SK-N-SH (cell line): ENCODE measurements around the gene TMEM127. TPM values are rescaled to one million over a fixed set of nuclear protein-coding genes. Genes with fewer than 3 reads are reported as not detected.

ENCODE experiments used
- CTCF ChIA-PET: fragments of 300-600, 350-600 bp; formaldehyde crosslinking; extraction: SDS; loops from one replicate; lab custom pipeline; 2021; lab: Yijun Ruan, JAX
- POLR2A ChIA-PET: fragments of 350-600 bp; sonication (Branson Sonifier 250); formaldehyde crosslinking; extraction: SDS; loops from one replicate; lab custom pipeline; 2020; ENCODE audit warnings: antibody characterized with exemption, inconsistent platforms; lab: Yijun Ruan, JAX
- DNase-seq: peaks from one replicate; pipeline ENCODE4 v3.0.0; 2012
- H2AFZ ChIP-seq: fragments of 200-600 bp; sonication (generic); 2 replicates; pipeline ENCODE4 v1.8.1; 2016; ENCODE audit warnings: antibody characterized with exemption, mild to moderate bottlenecking, low read depth
- H3F3A ChIP-seq: fragments of 200-600 bp; sonication (generic); replicated peaks from 2 replicates; pipeline ENCODE3; 2016; ENCODE audit warnings: antibody characterized with exemption, mild to moderate bottlenecking; ENCODE audit not compliant: insufficient read depth
- H3K27ac ChIP-seq, 2 experiments: fragments of 200-500 bp in 1 of 2; fragments of 200-600 bp in 1 of 2; sonication (Bioruptor generic) in 1 of 2; sonication (generic), shearing (Covaris generic) in 1 of 2; 2 replicates each; pipeline versions ENCODE4 v1.5.1 to v1.6.1; 2014 to 2016; ENCODE audit warnings: low read depth in 2 of 2, inconsistent platforms in 1 of 2, low read length in 1 of 2, mild to moderate bottlenecking in 1 of 2, mixed read lengths in 1 of 2
- H3K27me3 ChIP-seq: fragments of 200-600 bp; sonication (generic), shearing (Covaris generic); 2 replicates; pipeline ENCODE4 v1.6.1; 2016; ENCODE audit warnings: mixed run types; ENCODE audit not compliant: insufficient read depth
- H3K36me3 ChIP-seq, 2 experiments: fragments of 200-500 bp in 1 of 2; fragments of 200-600 bp in 1 of 2; sonication (Bioruptor generic) in 1 of 2; sonication (generic) in 1 of 2; replicated peaks in 1 of 2; 2 replicates each; pipeline versions ENCODE3 to v1.5.1; 2014 to 2016; ENCODE audit warnings: low read length in 1 of 2, mild to moderate bottlenecking in 1 of 2; ENCODE audit not compliant: insufficient read depth in 2 of 2, control insufficient read depth in 1 of 2
- H3K4me1 ChIP-seq, 2 experiments: fragments of 200-500 bp in 1 of 2; fragments of 200-600 bp in 1 of 2; sonication (Bioruptor generic) in 1 of 2; sonication (generic), shearing (Covaris generic) in 1 of 2; 2 replicates each; pipeline versions ENCODE4 v1.5.1 to v1.6.1; 2014 to 2016; ENCODE audit warnings: low read depth in 1 of 2, low read length in 1 of 2, mixed run types in 1 of 2; ENCODE audit not compliant: insufficient read depth in 2 of 2, control insufficient read depth in 1 of 2
- H3K4me2 ChIP-seq: fragments of 200-600 bp; sonication (generic), shearing (Covaris generic); 2 replicates; pipeline ENCODE4 v1.6.1; 2017; ENCODE audit warnings: mixed run types
- H3K4me3 ChIP-seq, 2 experiments: fragments of 200-500 bp in 1 of 2; fragments of 200-600 bp in 1 of 2; sonication (Bioruptor generic) in 1 of 2; sonication (generic), shearing (Covaris generic) in 1 of 2; 2 replicates each; pipeline versions ENCODE4 v1.5.1 to v1.8.1; 2014 to 2016; ENCODE audit warnings: low read depth in 2 of 2, inconsistent platforms in 1 of 2, low read length in 1 of 2, mild to moderate bottlenecking in 1 of 2, mixed read lengths in 1 of 2, moderate library complexity in 1 of 2
- H3K79me2 ChIP-seq: fragments of 200-600 bp; sonication (generic); 2 replicates; pipeline ENCODE4 v1.8.1; 2017; ENCODE audit warnings: mild to moderate bottlenecking; ENCODE audit not compliant: insufficient read depth
- H3K9ac ChIP-seq: fragments of 200-600 bp; sonication (generic); 2 replicates; pipeline ENCODE4 v1.6.1; 2017; ENCODE audit warnings: mixed run types
- H3K9me2 ChIP-seq: fragments of 200-600 bp; sonication (generic); 2 replicates; pipeline ENCODE4 v1.6.1; 2017; ENCODE audit warnings: mixed run types
- H3K9me3 ChIP-seq: fragments of 200-600 bp; sonication (generic); 2 replicates; pipeline ENCODE4 v1.6.1; 2017; ENCODE audit warnings: mixed run types, mild to moderate bottlenecking, moderate library complexity
- H4K20me1 ChIP-seq: fragments of 200-600 bp; sonication (generic); 2 replicates; pipeline ENCODE4 v1.6.1; 2017; ENCODE audit warnings: mild to moderate bottlenecking, mixed run types; ENCODE audit not compliant: insufficient read depth
- CTCF ChIP-seq: fragments of 200-600 bp; sonication (generic); IDR thresholded peaks from 2 replicates; pipeline ENCODE4 v1.6.1; 2017; ENCODE audit warnings: antibody characterized with exemption, mild to moderate bottlenecking, moderate library complexity
- ELF1 ChIP-seq: IDR thresholded peaks from 2 replicates; pipeline ENCODE4 v1.4.0; 2012
- EP300 ChIP-seq, 2 experiments: IDR thresholded peaks; 2 replicates each; pipeline versions ENCODE4 v1.4.0 to v1.6.1; 2012; ENCODE audit warnings: borderline replicate concordance in 1 of 2, low read depth in 1 of 2, low read length in 1 of 2
- EZH2phosphoT487 ChIP-seq: fragments of 200-600 bp; sonication (generic); IDR thresholded peaks from 2 replicates; pipeline ENCODE4 v1.6.1; 2017; ENCODE audit warnings: low read depth, mixed run types, mild to moderate bottlenecking, antibody characterized with exemption, moderate library complexity, borderline replicate concordance
- FOXJ3 ChIP-seq: sonication (generic); formaldehyde crosslinking; IDR thresholded peaks from 2 replicates; pipeline ENCODE4 v1.5.1; 2020; ENCODE audit warnings: mild to moderate bottlenecking, missing genetic modification reagents
- FOXM1 ChIP-seq: IDR thresholded peaks from 2 replicates; pipeline ENCODE4 v1.4.0; 2012; ENCODE audit warnings: low read depth, mild to moderate bottlenecking
- IRF3 ChIP-seq: fragments of 150-350 bp; IDR thresholded peaks from 2 replicates; pipeline ENCODE4 v1.6.1; 2016; ENCODE audit warnings: mild to moderate bottlenecking, low read depth, low read length
- MEF2A ChIP-seq: IDR thresholded peaks from 2 replicates; pipeline ENCODE4 v1.4.0; 2012; ENCODE audit warnings: low read depth, borderline replicate concordance
- RCOR1 ChIP-seq: fragments of 150-350 bp; IDR thresholded peaks from 2 replicates; pipeline ENCODE4 v1.6.1; 2017; ENCODE audit warnings: antibody characterized with exemption, low read length
- REST ChIP-seq: IDR thresholded peaks from 2 replicates; pipeline ENCODE4 v1.6.1; 2012; ENCODE audit warnings: mild to moderate bottlenecking, low read depth, low read length, moderate library complexity
- RXRA ChIP-seq: IDR thresholded peaks from 2 replicates; pipeline ENCODE4 v1.4.0; 2012; ENCODE audit warnings: low read depth, mild to moderate bottlenecking, borderline replicate concordance
- SIN3A ChIP-seq: IDR thresholded peaks from 2 replicates; pipeline ENCODE4 v1.6.1; 2012; ENCODE audit warnings: low read depth, mild to moderate bottlenecking, low read length, moderate library complexity, borderline replicate concordance
- TCF12 ChIP-seq: IDR thresholded peaks from 2 replicates; pipeline ENCODE4 v1.4.0; 2012
- TEAD4 ChIP-seq: IDR thresholded peaks from 2 replicates; pipeline ENCODE4 v1.4.0; 2012; ENCODE audit warnings: mild to moderate bottlenecking, borderline replicate concordance; ENCODE audit not compliant: insufficient read depth
- USF1 ChIP-seq: IDR thresholded peaks from 2 replicates; pipeline ENCODE4 v1.4.0; 2012; ENCODE audit warnings: low read depth, borderline replicate concordance
- ZBTB33 ChIP-seq: IDR thresholded peaks from 2 replicates; pipeline ENCODE4 v1.4.0; 2012; ENCODE audit warnings: low read depth, borderline replicate concordance
- WGBS: methylation state at CpG from one replicate; pipeline ENCODE4 v1.1.6; 2017; ENCODE audit warnings: low lambda C conversion rate; 5-methylcytosine and 5-hydroxymethylcytosine counted together
- polyA plus RNA-seq, 3 experiments: library from polyadenylated mRNA; depleted of rRNA; stranded (reverse); fragments of >200 nt; gene quantifications; 2 replicates each; pipeline ENCODE4 v1.2.3, GENCODE V29; 2012

Gene TMEM127
- polyA plus RNA-seq, 1 of the 3 experiments (the other 2 are of a cell fraction): 40.9 TPM

- ChIA-PET CTCF (interaction anchor here (1.0 to 3.1 kb wide), 9 partner anchors 12 to 306 kb away, joined by 3 to 14 read pairs (median 4); partner anchors contain the start of genes ADRA2B and CIAO1), POLR2A (no interaction called here)
- H3K9me3 ChIP-seq: no peaks in the 10 kb centered on the region
- peaks cover 4% of the 10 kb centered on the region for H3F3A ChIP-seq
- peaks cover 15 to 19% of the 10 kb centered on the region in 2 experiments; a peak in 3 of 4 replicates for H3K4me1 ChIP-seq
- no peak overlapping the region for H3K4me3 ChIP-seq
- no peak overlapping the region for H2AFZ ChIP-seq
- peaks cover 76% of the 10 kb centered on the region for H4K20me1 ChIP-seq
- H3K4me2 ChIP-seq: no peak overlapping the region
- no peak overlapping the region for H3K9ac ChIP-seq
- peaks cover 100% of the 10 kb centered on the region for H3K79me2 ChIP-seq
- H3K36me3 ChIP-seq: no peaks in the 10 kb centered on the region
- H3K27me3 ChIP-seq: no peaks in the 10 kb centered on the region
- TF ChIP-seq CTCF (no peak), TCF12 (peak; percentile 32; the same call in 1 of the 2 replicates)
- WGBS: 85% methylated on average over 4 of the region's 4 CpGs
- DNase-seq: no peak
- H3K27ac ChIP-seq: peak overlapping the region in 1 of 2 experiments; percentile 39; a peak in 1 of 4 replicates
- H3K9me2 ChIP-seq: no peaks in the 10 kb centered on the region
Observed at GRCh38 chr2:96202152-96202854, 63.5 kb downstream of the TMEM127 start.

GRCh38 chr2:96201338-96201737 is 64.5 kb downstream of the TMEM127 start:
- CTCF ChIA-PET: interaction anchor here (0.7 to 2.0 kb wide), 6 partner anchors 26 to 407 kb away, joined by 3 to 8 read pairs (median 4); partner anchors contain the start of gene CIAO1
- 90% methylated on average over 5 of the region's 5 CpGs for WGBS
- TF ChIP-seq TEAD4 (no peak), FOXM1 (no peak), RXRA (no peak), EZH2phosphoT487 (no peak), TCF12 (no peak), EP300 (IDR thresholded peaks at IDR 0.05; ENCODE audit: borderline replicate concordance in 1 of 2, low read depth in 1 of 2, low read length in 1 of 2) (no peak), ZBTB33 (no peak), USF1 (no peak), ELF1 (no peak), SIN3A (no peak), FOXJ3 (no peak), RCOR1 (no peak), MEF2A (no peak), IRF3 (no peak), REST (no peak)

More at GRCh38 chr2:96201338-96201737, 64.5 kb downstream of the TMEM127 start:
- H3K4me1 ChIP-seq: peaks cover 9 to 14% of the 10 kb centered on the region in 2 experiments; a peak in 3 of 4 replicates
- peaks cover 4% of the 10 kb centered on the region for H3F3A ChIP-seq
- no peak overlapping the region for H3K27ac ChIP-seq
- POLR2A ChIA-PET: no interaction called here
- H3K4me3 ChIP-seq: no peak overlapping the region
- H3K27me3 ChIP-seq: no peaks in the 10 kb centered on the region
- H3K9ac ChIP-seq: no peak overlapping the region
- H3K9me3 ChIP-seq: no peaks in the 10 kb centered on the region
- H3K36me3 ChIP-seq: no peaks in the 10 kb centered on the region
- H4K20me1 ChIP-seq: peaks cover 72% of the 10 kb centered on the region
- no peak for DNase-seq
- H3K79me2 ChIP-seq: peaks cover 100% of the 10 kb centered on the region
- no peaks in the 10 kb centered on the region for H3K9me2 ChIP-seq
- H2AFZ ChIP-seq: no peak overlapping the region
- no peak overlapping the region for H3K4me2 ChIP-seq
